MM.1S (cell line): Measurements from ENCODE around the gene TSPAN17.

Experiments
- EZH2 ChIP-seq: fragments of 300-600 bp; sonication (generic); optimal IDR thresholded peaks from 2 replicates; pipeline ENCODE3; 2017; ENCODE audit warnings: low read depth, mild to moderate bottlenecking, antibody characterized with exemption, low read length, mixed read lengths
- EZH2phosphoT487 ChIP-seq: fragments of 300-600 bp; sonication (generic); IDR thresholded peaks from 2 replicates; pipeline ENCODE4 v1.6.1; 2018; ENCODE audit warnings: antibody characterized with exemption, low read length
- TF ChIP-seq, protein P1 (sequence below): fragments of 300-600 bp; sonication (generic); IDR thresholded peaks from 2 replicates; pipeline ENCODE4 v1.5.1; 2016; ENCODE audit warnings: antibody characterized with exemption, low read length, mixed read lengths

DNA sequence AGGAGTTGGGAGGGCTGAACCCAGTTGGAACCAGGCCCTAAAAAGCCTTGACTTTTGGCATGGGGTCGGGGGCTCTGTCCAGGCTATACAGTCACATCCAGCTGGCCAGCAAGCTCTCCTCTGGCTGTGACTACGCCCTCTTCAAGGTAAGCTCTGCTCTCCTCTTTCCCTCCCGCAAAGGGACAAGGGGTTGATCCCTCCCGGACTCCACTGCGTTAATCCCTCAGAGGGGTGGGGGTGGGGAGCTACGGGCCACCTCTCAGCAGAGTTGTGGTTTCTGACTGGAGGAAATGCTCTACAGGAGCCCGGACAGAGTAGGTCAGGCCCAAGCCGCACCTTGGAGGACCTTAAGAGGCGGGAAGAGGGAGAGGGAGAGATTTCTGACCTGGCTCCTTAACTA lies 3.0 kb upstream of the TSPAN17 start:
- TF ChIP-seq, protein P1, sequence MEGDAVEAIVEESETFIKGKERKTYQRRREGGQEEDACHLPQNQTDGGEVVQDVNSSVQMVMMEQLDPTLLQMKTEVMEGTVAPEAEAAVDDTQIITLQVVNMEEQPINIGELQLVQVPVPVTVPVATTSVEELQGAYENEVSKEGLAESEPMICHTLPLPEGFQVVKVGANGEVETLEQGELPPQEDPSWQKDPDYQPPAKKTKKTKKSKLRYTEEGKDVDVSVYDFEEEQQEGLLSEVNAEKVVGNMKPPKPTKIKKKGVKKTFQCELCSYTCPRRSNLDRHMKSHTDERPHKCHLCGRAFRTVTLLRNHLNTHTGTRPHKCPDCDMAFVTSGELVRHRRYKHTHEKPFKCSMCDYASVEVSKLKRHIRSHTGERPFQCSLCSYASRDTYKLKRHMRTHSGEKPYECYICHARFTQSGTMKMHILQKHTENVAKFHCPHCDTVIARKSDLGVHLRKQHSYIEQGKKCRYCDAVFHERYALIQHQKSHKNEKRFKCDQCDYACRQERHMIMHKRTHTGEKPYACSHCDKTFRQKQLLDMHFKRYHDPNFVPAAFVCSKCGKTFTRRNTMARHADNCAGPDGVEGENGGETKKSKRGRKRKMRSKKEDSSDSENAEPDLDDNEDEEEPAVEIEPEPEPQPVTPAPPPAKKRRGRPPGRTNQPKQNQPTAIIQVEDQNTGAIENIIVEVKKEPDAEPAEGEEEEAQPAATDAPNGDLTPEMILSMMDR = no peak
- no peak for TF ChIP-seq EZH2phosphoT487
- TF ChIP-seq EZH2 = no peak
